HS-5 (cell line): ENCODE results near the gene ATP6V0C.
"Not testable (repeated sequence)": the region's sequence is repeated elsewhere in the genome, so short reads cannot be mapped to it uniquely, and the experiment has no call there.

Experiments
- DNase-seq: peaks from one replicate; pipeline ENCODE4 v3.0.0-alpha.2; 2012; ENCODE audit warnings: low read depth

ATP6V0C gene

DNA sequence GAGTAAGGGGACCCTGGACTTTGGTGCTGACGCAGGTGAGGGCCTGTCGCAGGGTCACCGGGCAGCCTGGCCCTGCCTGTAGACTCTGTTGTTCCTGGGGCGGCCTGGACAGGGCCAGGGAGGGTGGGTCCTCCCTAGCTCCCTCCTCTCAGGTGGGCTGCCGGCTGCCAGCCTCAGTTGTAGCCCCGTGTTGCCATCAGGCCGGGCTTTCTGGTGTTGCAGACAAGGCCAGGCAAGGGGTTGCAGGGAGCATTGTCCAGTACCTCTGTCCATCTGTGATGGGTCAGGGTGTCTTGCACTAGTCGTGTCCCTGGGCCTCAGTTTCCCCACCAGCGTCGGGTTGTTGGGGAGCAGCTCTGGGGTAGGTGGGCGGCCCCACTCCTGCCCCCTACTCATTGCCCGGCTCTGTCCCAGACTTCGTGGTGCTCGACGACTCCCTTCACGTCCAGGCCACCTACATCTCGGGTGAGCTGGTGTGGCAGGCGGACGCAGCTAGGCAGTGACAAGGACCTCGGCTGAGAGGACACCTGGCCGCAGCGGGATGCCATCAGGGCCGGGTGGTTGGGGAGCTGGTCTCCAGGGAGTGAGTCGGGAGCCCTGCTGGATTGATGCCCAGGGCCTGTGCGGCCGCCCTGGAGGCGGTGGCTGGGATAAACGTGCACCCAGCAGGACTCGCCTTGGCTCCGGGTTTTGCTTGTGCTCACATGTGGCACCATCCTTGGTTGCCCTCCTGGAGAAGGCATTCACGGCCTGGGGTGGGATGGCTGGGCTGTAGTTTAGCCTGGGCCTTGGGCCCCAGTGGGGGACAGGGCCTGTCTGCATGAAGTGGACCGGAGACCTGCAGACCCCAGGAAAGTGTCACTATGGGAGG is 15.5 kb downstream of the ATP6V0C start:
- no peak for DNase-seq

DNA sequence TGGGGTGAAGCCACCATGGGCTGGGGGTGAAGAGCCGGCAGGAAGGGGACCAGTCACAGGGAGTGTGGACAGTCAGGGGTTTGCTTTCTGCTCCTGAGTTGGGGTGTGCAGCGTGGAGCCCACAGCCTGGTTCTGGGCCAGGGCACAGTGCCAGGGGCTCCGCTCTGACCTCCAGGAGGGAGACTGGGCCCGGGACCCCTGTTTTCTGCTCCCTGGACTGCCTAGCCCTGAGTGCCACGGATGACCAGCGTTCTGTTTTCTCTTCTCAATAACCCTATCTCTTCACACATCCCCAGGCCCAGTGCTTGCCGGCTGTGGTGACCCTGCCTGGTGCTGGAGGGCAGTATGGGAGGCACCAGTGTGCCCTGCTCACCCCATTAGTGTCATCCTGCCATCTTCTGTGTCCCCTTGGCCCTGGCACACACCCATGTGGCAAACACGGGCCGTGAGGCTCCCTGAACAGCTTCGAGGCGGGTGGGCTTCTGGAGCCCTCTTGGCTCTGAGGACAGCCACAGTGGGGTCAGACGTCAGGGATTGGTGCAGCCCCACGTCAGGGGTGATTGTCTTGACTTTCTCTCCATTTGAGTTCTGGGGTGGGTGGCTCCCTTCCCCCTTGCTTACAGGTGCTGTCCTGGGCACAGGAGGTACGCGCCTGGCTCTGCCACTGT is 16.3 kb downstream of the ATP6V0C start:
- DNase-seq: no peak

GRCh38 chr16:2530629-2531318 is 17.0 kb downstream of the ATP6V0C start:
- DNase-seq: no peak

DNA sequence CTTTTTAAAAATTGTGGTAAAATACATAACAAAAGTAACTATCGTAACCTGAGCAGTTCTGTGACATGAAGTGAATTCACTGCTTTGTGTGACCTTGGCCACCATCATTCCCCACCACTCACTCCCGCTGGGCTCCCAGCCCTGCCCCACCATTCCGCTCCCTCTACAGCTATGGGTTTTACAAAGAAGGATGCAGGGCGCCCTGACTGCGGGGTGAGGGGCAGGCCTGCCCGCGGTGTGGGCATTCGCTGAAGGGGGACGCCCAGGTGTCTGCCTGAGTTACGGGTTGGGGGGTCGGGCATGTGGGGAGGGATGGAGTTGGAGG is 17.6 kb downstream of the ATP6V0C start, which contains the start of gene CEMP1:
TSS of gene CEMP1 (minus strand) at position 38 of the 325 bp plus-strand sequence. CDS start 335 bp downstream, outside the sequence.
- no peak for DNase-seq

GRCh38 chr16:2531696-2532493 is 18.1 kb downstream of the ATP6V0C start:
- peak; percentile 77 for DNase-seq

DNA sequence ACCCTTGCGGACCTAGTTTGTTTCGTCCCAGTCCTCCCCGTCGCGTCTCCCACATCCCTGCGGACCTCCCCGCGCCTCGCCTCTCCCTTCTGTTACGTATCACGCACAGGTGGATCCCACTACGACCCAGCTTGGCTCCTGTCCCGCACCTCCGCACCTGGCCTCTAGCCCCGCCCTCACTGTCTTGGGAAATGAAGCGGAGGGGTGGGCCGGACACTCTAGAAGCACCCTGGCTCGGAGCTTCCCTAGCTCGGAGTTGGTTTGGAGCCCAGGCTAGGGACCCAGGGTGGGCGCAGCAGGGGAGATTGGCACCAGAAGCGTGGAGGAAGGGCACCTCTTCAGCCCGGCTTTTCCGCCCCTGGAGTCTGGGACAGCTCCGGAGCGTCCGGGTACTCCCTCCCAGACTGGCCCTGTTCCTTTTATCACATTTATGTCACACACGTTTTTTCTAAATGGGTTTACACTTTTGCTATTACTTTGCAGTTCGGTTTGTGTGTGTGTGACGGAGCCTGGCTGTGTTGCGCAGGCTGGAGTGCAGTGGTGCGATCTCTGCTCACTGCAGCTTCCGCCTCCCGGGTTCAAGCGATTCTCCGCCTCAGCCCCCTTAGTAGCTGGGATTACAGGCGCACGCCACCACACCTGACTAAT is 18.9 kb downstream of the ATP6V0C start:
- no peak for DNase-seq

DNA sequence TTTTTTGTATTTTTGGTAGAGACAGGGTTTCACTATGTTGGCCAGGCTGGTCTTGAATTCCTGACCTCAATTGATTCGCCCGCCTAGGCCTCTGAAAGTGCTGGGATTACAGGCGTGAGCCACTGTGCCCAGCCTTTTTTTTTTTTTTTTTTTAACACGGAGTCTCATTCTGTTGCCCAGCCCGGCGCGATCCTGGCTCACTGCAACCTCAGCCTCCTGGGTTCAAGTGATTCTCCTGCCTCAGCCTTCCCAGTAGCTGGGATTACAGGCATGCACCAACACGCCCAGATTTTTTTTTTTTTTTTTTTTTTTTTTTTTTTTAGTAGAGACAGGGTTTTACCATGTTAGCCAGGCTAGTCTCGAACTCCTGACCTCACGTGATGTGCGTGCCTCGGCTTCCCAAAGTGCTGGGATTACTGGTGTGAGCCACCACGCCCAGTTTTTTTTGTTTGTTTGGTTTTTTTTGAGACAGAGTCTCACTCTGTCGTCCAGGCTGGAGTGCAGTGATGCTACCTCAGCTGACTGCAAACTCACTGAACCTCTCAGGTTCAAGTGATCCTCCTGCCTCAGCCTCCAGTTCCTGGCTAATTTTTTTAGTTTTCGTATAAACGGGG is 19.5 kb downstream of the ATP6V0C start:
- DNase-seq: not testable (repeated sequence)

DNA sequence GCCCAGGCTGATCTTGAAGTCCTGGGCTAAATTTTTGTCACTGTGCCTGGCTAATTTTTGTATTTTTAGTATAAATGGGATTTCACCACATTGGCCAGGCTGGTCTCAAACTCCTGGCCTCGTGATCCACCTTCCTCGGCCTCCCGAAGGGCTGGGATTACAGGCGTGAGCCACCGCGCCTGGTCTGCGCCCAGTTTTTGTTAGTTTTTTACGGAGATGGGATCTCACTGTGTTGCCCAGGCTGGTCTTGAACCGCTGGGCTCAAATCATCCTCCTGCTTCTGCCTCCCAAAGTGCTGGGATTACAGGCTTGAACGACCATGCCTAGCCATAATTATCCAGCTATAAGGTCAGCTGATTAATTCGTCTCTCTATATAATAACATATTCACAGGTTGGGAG is 20.2 kb downstream of the ATP6V0C start:
- DNase-seq: no peak

- not testable (repeated sequence) for DNase-seq
These were observed 20.6 kb downstream of the ATP6V0C start for GRCh38 chr16:2534335-2534734.

GRCh38 chr16:2535625-2536013 is 21.9 kb downstream of the ATP6V0C start:
- no peak for DNase-seq

DNA sequence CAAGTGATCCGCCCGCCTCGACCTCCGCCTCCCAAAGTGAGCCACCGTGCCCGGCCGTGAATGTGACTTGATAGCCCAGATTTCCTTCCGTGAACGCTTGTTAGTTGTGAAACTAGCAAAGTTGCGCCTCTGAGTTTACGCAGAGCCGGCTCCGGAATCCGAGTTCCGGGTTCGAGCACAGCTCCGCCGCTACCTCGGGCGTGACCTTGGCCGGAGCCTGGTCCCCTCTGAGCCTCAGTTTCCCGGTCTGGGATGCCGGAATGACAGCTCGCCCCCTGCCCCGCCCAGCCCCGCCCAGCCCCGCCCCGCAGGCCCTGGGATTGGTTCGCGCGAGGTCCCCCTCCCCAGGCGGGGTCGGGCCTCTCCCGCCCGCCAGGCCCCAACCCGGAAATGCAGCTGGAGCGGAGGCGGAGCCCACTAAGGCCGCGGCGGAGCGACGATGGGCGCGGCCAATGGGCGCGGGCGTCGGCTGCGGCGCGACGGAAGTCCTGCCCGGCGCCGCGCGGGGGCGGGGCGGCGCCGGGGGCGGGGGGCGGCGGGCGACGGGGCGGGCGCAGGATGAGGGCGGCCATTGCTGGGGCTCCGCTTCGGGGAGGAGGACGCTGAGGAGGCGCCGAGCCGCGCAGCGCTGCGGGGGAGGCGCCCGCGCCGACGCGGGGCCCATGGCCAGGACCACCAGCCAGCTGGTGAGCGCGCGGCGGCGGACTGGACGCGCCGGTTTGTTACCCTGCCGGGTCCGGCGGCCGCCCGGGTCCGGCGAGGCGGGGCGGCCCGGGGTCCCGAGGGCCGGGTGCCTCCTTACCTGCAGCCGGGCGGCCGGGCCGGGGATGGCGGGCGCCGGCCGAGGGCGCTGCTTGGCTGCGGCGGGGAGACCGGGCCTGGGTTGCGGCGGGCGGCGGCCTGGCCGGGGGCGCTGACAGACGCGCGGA is 24.0 kb downstream of the ATP6V0C start, which contains the start of gene PDPK1:
TSS of gene PDPK1 (plus strand) at position 571 of the 929 bp plus-strand sequence. CDS start at position 663, 92 bp downstream.
- DNase-seq: peak; percentile 44

DNA sequence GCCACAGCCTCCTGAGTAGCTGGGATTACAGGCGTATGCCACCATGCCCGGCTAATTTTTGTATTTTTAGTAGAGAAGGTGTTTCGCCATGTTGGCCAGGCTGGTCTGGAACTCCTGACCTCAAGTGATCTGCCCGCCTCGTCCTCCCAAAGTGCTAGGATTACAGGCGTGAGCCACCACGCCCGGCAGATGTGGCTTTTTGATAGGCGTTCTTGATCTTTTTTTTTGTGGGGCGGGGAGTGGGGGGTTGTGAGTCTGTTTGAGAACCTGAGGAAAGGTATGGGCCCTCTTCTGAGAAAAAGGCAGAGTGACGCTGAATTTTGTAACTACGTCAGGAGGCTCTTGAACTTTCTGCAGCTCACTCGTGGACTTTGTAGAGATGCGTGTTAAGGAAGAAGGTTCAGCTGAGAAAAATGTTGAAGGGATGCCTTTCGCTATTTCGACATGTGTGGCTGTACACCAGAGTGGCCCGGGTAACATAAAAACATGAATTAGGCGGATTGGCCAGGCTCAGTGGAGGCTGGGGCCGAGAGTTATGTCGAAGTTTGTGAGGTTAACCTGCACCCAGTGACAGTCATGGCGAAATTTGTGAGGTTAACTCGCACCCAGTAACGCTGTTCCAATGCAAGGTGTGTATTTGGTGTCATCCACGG is 25.6 kb downstream of the ATP6V0C start:
- not testable (repeated sequence) for DNase-seq

GRCh38 chr16:2539845-2540458 is 26.2 kb downstream of the ATP6V0C start:
- DNase-seq: not testable (repeated sequence)

- DNase-seq: not testable (repeated sequence)
These were observed 27.2 kb downstream of the ATP6V0C start for GRCh38 chr16:2540912-2541311.

DNA sequence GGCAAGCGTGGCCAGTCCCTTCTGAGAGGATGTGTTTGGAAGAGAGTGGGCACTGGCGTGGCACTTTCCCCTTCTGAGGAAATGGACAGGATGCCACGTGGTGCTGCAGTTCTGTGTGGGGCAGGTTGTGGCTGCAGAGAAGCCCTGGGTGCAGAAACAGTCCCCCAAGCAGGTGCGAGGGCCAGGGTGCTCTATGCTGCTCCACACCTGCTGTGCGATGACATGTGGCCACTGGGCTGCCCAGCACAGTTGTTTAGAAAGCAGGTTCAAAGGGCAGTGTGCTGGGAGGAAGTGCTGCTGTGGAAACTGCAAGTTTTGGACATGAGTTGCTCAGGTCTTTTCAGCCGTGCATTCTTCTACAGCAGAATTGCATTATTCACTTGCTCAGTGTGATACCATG is 27.7 kb downstream of the ATP6V0C start:
- DNase-seq: not testable (repeated sequence)

DNA sequence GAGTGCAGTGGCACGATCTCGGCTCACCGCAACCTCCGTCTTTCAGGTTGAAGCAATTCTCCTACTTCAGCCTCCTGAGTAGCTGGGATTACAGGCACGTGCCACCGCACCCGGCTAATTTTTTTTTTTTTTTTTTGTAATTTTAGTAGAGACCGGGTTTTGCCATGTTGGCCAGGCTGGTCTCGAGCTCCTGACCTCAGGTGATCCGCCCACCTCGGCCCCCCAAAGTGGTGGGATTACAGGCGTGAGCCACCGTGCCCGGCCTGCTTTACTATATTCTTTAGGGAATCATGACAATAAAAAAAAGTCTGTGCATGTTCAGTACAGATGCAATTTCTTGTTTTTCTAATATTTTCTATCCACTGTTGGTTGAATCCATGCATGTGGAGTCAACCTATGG is 30.0 kb downstream of the ATP6V0C start:
- DNase-seq: not testable (repeated sequence)

DNA sequence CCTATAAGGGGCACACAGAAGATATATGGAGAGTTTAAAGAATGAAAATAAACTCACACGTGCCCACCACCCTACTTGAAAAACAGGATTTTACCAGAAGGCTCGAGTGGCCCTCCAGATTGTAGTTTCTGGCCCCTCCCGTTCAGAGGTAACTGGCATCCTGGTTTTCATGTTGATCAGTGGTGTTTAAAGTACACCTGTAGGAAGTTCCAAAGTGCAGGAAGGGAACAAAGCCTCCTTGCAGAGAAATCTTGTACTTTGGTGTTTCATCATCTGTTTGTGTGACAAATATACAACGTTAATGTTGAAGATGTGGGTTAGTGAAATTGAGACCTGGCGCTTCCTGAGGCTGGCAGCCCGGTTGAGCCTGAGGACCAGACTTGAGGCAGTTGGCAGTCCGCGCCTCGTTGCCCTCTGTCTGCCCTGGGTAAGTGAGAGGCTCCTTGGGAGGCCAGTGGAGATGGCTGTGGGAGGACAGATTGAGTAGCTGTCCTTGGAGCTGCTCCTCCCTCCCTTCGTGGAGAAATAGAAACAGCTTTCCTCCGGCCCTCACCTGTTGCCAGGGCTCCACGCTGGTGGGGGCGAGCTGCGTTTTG is 36.6 kb downstream of the ATP6V0C start:
- not testable (repeated sequence) for DNase-seq

- DNase-seq: not testable (repeated sequence)
These were observed 37.7 kb downstream of the ATP6V0C start for GRCh38 chr16:2551420-2551889.
